K562 (cell line): Measurements from ENCODE around the gene ERF. TPM values are rescaled to one million over a fixed set of nuclear protein-coding genes. Genes with fewer than 3 reads are reported as not detected.

Experiments used
- ATAC-seq: fragments of 200-7000 bp; cut with Tn5 transposase; 3 replicates; pipeline ENCODE4 v1.9.1; 2020; ENCODE audit warnings: moderate library complexity
- BruUV-seq: library from RNA; stranded (reverse); fragments of 400-500 nt; replicated peaks from 2 replicates; lab custom pipeline; 2021; lab: Mats Ljungman, UMichigan
- CTCF ChIA-PET: fragments of 300-600 bp; formaldehyde crosslinking; extraction: SDS; loops from one replicate; lab custom pipeline; 2021; ENCODE audit warnings: low intra/inter-chr PET ratio; lab: Yijun Ruan, JAX
- POLR2A ChIA-PET: fragments of 300-600, 350-650 bp; sonication (Branson Sonifier 250); formaldehyde crosslinking; extraction: SDS; loops from one replicate; lab custom pipeline; 2021; ENCODE audit warnings: antibody characterized with exemption, inconsistent platforms; lab: Yijun Ruan, JAX
- DNase-seq, 4 experiments: peaks; one replicate each; pipeline versions ENCODE4 v3.0.0 to v3.0.0-alpha.2; 2011 to 2018; ENCODE audit warnings: low spot score in 3 of 4, mixed read lengths in 3 of 4; ENCODE audit errors: extremely low read depth in 1 of 4
- FAIRE-seq: peaks from 2 replicates; lab custom pipeline; 2011; peaks lifted over from hg19 to GRCh38; lab: Jason Lieb, UNC
- H2AFZ ChIP-seq: 2 replicates; pipeline ENCODE4 v1.6.0; 2011; ENCODE audit warnings: low read depth, low read length, control low read depth, inconsistent platforms
- H3K27ac ChIP-seq: fragments of 200-600 bp; 3 replicates; pipeline ENCODE4 v1.8.0; 2011; ENCODE audit warnings: low read depth, mild to moderate bottlenecking, control low read depth, inconsistent platforms, low read length, moderate library complexity, mixed read lengths; ENCODE audit errors: extremely low read depth
- H3K27me3 ChIP-seq, 2 experiments: fragments of 300-600 bp in 1 of 2; 2 replicates in 1 of 2; 3 replicates in 1 of 2; pipeline versions ENCODE4 v1.6.0 to v1.8.0; 2011; ENCODE audit warnings: inconsistent platforms in 2 of 2, low read length in 2 of 2, mild to moderate bottlenecking in 1 of 2, mixed read lengths in 1 of 2, moderate library complexity in 1 of 2; ENCODE audit not compliant: control insufficient read depth in 2 of 2, insufficient read depth in 2 of 2
- H3K36me3 ChIP-seq: fragments of 300-600 bp; 3 replicates; pipeline ENCODE4 v1.8.0; 2011; ENCODE audit warnings: mild to moderate bottlenecking, low read length, inconsistent platforms; ENCODE audit not compliant: control insufficient read depth, insufficient read depth
- H3K4me1 ChIP-seq, 2 experiments: fragments of 200-600 bp in 1 of 2; replicated peaks in 1 of 2; 2 replicates in 1 of 2; 3 replicates in 1 of 2; pipeline versions ENCODE4 v1.5.1 to v1.8.0; 2011; ENCODE audit warnings: inconsistent platforms in 2 of 2, low read length in 2 of 2, mild to moderate bottlenecking in 1 of 2, mixed read lengths in 1 of 2, moderate library complexity in 1 of 2; ENCODE audit not compliant: control insufficient read depth in 2 of 2, insufficient read depth in 2 of 2
- H3K4me2 ChIP-seq: 2 replicates; pipeline ENCODE4 v1.6.1; 2011; ENCODE audit warnings: low read length, control low read depth, inconsistent platforms, mixed read lengths; ENCODE audit not compliant: insufficient read depth
- H3K4me3 ChIP-seq: fragments of 200-600 bp; sonication (generic), shearing (Covaris generic); 2 replicates; pipeline ENCODE4 v1.5.1; 2016; ENCODE audit warnings: control low read depth, inconsistent platforms
- H3K79me2 ChIP-seq: fragments of 200-600 bp; 3 replicates; pipeline ENCODE4 v1.8.0; 2011; ENCODE audit warnings: low read length, inconsistent platforms; ENCODE audit not compliant: control insufficient read depth, insufficient read depth
- H3K9ac ChIP-seq, 2 experiments: 2 replicates each; pipeline versions ENCODE4 v1.6.0 to v1.6.1; 2011; ENCODE audit warnings: low read depth in 2 of 2, low read length in 2 of 2, control low read depth in 1 of 2, inconsistent platforms in 1 of 2, mild to moderate bottlenecking in 1 of 2, mixed read lengths in 1 of 2; ENCODE audit not compliant: insufficient read depth in 1 of 2
- H3K9me1 ChIP-seq: one replicate; pipeline ENCODE4 v1.6.0; 2011; ENCODE audit warnings: inconsistent platforms, mild to moderate bottlenecking, low read length, moderate library complexity; ENCODE audit not compliant: control insufficient read depth, insufficient read depth
- H3K9me3 ChIP-seq: replicated peaks from 2 replicates; pipeline ENCODE4 v1.5.1; 2011; ENCODE audit warnings: low read depth, low read length, inconsistent platforms; ENCODE audit not compliant: control insufficient read depth, insufficient read depth
- H4K20me1 ChIP-seq: replicated peaks from 2 replicates; pipeline ENCODE4 v1.6.1; 2011; ENCODE audit warnings: low read length, inconsistent platforms, mixed read lengths; ENCODE audit not compliant: control insufficient read depth, insufficient read depth
- CREB1 ChIP-seq, 2 experiments: sonication (generic) in 1 of 2; formaldehyde crosslinking in 1 of 2; IDR thresholded peaks; 2 replicates each; pipeline versions ENCODE4 v1.6.1 to v1.8.0; 2012 to 2022; ENCODE audit warnings: inconsistent platforms in 1 of 2, mild to moderate bottlenecking in 1 of 2, missing genetic modification reagents in 1 of 2, moderate library complexity in 1 of 2
- CTCF ChIP-seq, 3 experiments: IDR thresholded peaks in 2 of 3; conservative IDR thresholded peaks in 1 of 3; 2 replicates each; pipeline ENCODE4 v1.5.1; 2011 to 2012; ENCODE audit warnings: low read length in 3 of 3, mild to moderate bottlenecking in 3 of 3, control low read depth in 2 of 3, improper control_type of control experiment in 1 of 3, inconsistent platforms in 1 of 3, low read depth in 1 of 3, mixed read lengths in 1 of 3, moderate library complexity in 1 of 3; ENCODE audit not compliant: insufficient read depth in 2 of 3
- DPF2 ChIP-seq: fragments of 450-650 bp; IDR thresholded peaks from 2 replicates; pipeline ENCODE4 v1.6.1; 2016
- GATAD2B ChIP-seq: fragments of 450-650 bp; IDR thresholded peaks from 2 replicates; pipeline ENCODE4 v1.6.1; 2017; ENCODE audit warnings: mild to moderate bottlenecking, borderline replicate concordance
- HNRNPL ChIP-seq: fragments of 200-400 bp; formaldehyde crosslinking; IDR thresholded peaks from 2 replicates; pipeline ENCODE4 v1.6.1; 2017; ENCODE audit warnings: low read depth, mild to moderate bottlenecking, low read length
- KDM4B ChIP-seq, 2 experiments: fragments of 450-650 bp in 1 of 2; sonication (generic) in 1 of 2; IDR thresholded peaks; 2 replicates each; pipeline ENCODE4 v1.6.1; 2016 to 2017; ENCODE audit warnings: borderline replicate concordance in 2 of 2, antibody characterized with exemption in 1 of 2, low read depth in 1 of 2, mild to moderate bottlenecking in 1 of 2
- MLX ChIP-seq, 2 experiments: fragments of 450-650 bp in 1 of 2; sonication (generic) in 1 of 2; formaldehyde crosslinking; conservative IDR thresholded peaks; 2 replicates each; pipeline versions ENCODE4 v1.4.0 to v1.8.1; 2020 to 2022; ENCODE audit warnings: mild to moderate bottlenecking in 1 of 2, missing genetic modification reagents in 1 of 2
- NR2C2 ChIP-seq, 2 experiments: fragments of 200-800 bp in 1 of 2; sonication (Bioruptor generic) in 1 of 2; sonication (generic) in 1 of 2; formaldehyde crosslinking in 1 of 2; IDR thresholded peaks; 2 replicates each; pipeline versions ENCODE4 v1.6.1 to v1.8.0; 2016 to 2022; ENCODE audit warnings: mild to moderate bottlenecking in 1 of 2, missing compliant biosample characterization in 1 of 2, missing genetic modification characterization in 1 of 2, missing genetic modification reagents in 1 of 2
- NRF1 ChIP-seq, 2 experiments: fragments of 450-650 bp; IDR thresholded peaks in 1 of 2; conservative IDR thresholded peaks in 1 of 2; 2 replicates each; pipeline ENCODE4 v1.6.1; 2014; ENCODE audit warnings: mild to moderate bottlenecking in 2 of 2
- PML ChIP-seq: IDR thresholded peaks from 2 replicates; pipeline ENCODE4 v1.6.1; 2012; ENCODE audit warnings: low read length, inconsistent platforms
- RBFOX2 ChIP-seq: fragments of 200-400 bp; formaldehyde crosslinking; IDR thresholded peaks from 2 replicates; pipeline ENCODE4 v1.6.1; 2017; ENCODE audit warnings: low read depth, mild to moderate bottlenecking, low read length, moderate library complexity
- TBL1XR1 ChIP-seq, 2 experiments: IDR thresholded peaks; 2 replicates each; pipeline ENCODE4 v1.6.1; 2012; ENCODE audit warnings: improper control_type of control experiment in 2 of 2, low read length in 2 of 2, mild to moderate bottlenecking in 1 of 2
- TEAD4 ChIP-seq, 2 experiments: sonication (generic) in 1 of 2; formaldehyde crosslinking in 1 of 2; IDR thresholded peaks; 2 replicates each; pipeline versions ENCODE4 v1.6.1 to v1.8.0; 2012 to 2022; ENCODE audit warnings: borderline replicate concordance in 1 of 2, inconsistent platforms in 1 of 2, low read length in 1 of 2, mild to moderate bottlenecking in 1 of 2, missing genetic modification reagents in 1 of 2
- U2AF1 ChIP-seq: fragments of 200-400 bp; formaldehyde crosslinking; optimal IDR thresholded peaks from 2 replicates; pipeline ENCODE3; 2017; ENCODE audit warnings: mild to moderate bottlenecking, low read depth, low read length, moderate library complexity
- ZBTB7A ChIP-seq: IDR thresholded peaks from 2 replicates; pipeline ENCODE4 v1.6.1; 2011; ENCODE audit warnings: low read depth, mild to moderate bottlenecking, low read length, moderate library complexity, borderline replicate concordance; ENCODE audit not compliant: control insufficient read depth
- ZNF212 ChIP-seq: fragments of 450-650 bp; formaldehyde crosslinking; IDR thresholded peaks from 2 replicates; pipeline ENCODE4 v1.4.0; 2020; ENCODE audit warnings: mild to moderate bottlenecking
- WGBS: fragments of 100-300 bp; shearing (Covaris generic); methylation state at CpG from one replicate; pipeline ENCODE4 v1.1.6; 2016; ENCODE audit warnings: low coverage, mixed read lengths; ENCODE audit not compliant: insufficient coverage; ENCODE audit errors: missing lambda C conversion rate; 5-methylcytosine and 5-hydroxymethylcytosine counted together
- in situ Hi-C: fragments of 300-500 bp; cut with MboI; formaldehyde crosslinking; loops from 4 replicates; pipeline ENCODE4 v1.15.0; 2018; ENCODE audit warnings: inconsistent platforms, mixed read lengths
- intact Hi-C: fragments of 100-400 bp; cut with micrococcal nuclease; formaldehyde crosslinking; loops from 2 replicates; pipeline ENCODE4 v1.14.2; 2022
- polyA plus RNA-seq, 8 experiments: library from polyadenylated mRNA; depleted of rRNA in 4 of 8; stranded (reverse) in 5 of 8; unstranded in 3 of 8; fragments of >200 nt; fragmentation: Nextera tagmentation in 2 of 8; fragmentation: Illumina TruSeq in 1 of 8; extraction: Ambion mirVana in 2 of 8; extraction: Trizol in 1 of 8; gene quantifications; 2 replicates each; pipeline versions ENCODE4 v1.2.1 to v1.2.3, GENCODE V29; 2011 to 2014; ENCODE audit warnings: inconsistent platforms in 1 of 8, missing spikeins in 1 of 8
- total RNA-seq, 7 experiments: library from RNA; depleted of rRNA in 6 of 7; stranded (reverse); fragments of >200 nt in 6 of 7; fragmentation: Illumina TruSeq in 2 of 7; extraction: Trizol in 2 of 7; gene quantifications; 2 replicates each; pipeline versions ENCODE4 v1.2.1 to v1.2.3, GENCODE V29; 2011 to 2021; ENCODE audit warnings: low replicate concordance in 1 of 7

The ERF gene
- total and polyA plus RNA-seq, 9 of the 15 experiments (the other 6 are each of a cell fraction or from before 2014, with no cell fraction given): 0.03 to 75.4 (median 27.0) TPM

GRCh38 chr19:42229855-42230351 is 25.0 kb downstream of the ERF start (continued):
- no peak for TF ChIP-seq MLX (CRISPR knock-in tag; conservative IDR thresholded peaks at IDR 0.05)
- TF ChIP-seq GATAD2B: no peak

- no peak for FAIRE-seq
- TF ChIP-seq U2AF1: no peak
- TF ChIP-seq TEAD4 (IDR thresholded peaks at IDR 0.05; ENCODE audit: low read length): 0 out of 2 replicates have a peak, but pooled peaks have one; percentile 16
- TF ChIP-seq TEAD4 (CRISPR knock-in tag; IDR thresholded peaks at IDR 0.05; ENCODE audit: borderline replicate concordance): no peak
- TF ChIP-seq KDM4B (IDR thresholded peaks at IDR 0.05; ENCODE audit: borderline replicate concordance in 2 of 2, low read depth in 1 of 2): no peak
- no peak for TF ChIP-seq NRF1 (conservative IDR thresholded peaks at IDR 0.05 in 1 of 2, IDR thresholded peaks at IDR 0.05 in 1 of 2)
- no peak for TF ChIP-seq DPF2
- no peak for TF ChIP-seq NR2C2 (CRISPR knock-in tag; IDR thresholded peaks at IDR 0.05)
- TF ChIP-seq NR2C2 (tag; IDR thresholded peaks at IDR 0.05): no peak
- peak; percentile 22 to 32 (median 24); a peak in 3 of 6 replicates for TF ChIP-seq CTCF (IDR thresholded peaks at IDR 0.05 in 2 of 3, conservative IDR thresholded peaks at IDR 0.05 in 1 of 3; ENCODE audit: insufficient read depth in 2 of 3, low read depth in 1 of 3, low read length in 3 of 3)
- TF ChIP-seq TBL1XR1 (IDR thresholded peaks at IDR 0.05; ENCODE audit: low read length in 2 of 2): no peak
- TF ChIP-seq CREB1 (IDR thresholded peaks at IDR 0.05): no peak
- TF ChIP-seq CREB1 (CRISPR knock-in tag; IDR thresholded peaks at IDR 0.05): no peak
- peak; percentile 47; the same call in 1 of the 2 replicates for TF ChIP-seq ZBTB7A
- TF ChIP-seq PML: 0 out of 2 replicates have a peak, but pooled peaks have one; percentile 51
- peak; percentile 8 for TF ChIP-seq RBFOX2
- no peak for TF ChIP-seq ZNF212 (CRISPR knock-in tag)
- TF ChIP-seq HNRNPL: no peak
These were observed 25.6 kb downstream of the ERF start for GRCh38 chr19:42229301-42229854.

More at GRCh38 chr19:42229301-42229854, 25.6 kb downstream of the ERF start:
- ChIA-PET CTCF (no interaction called here), POLR2A (interaction anchor here (0.6 to 7.2 kb wide), 5 partner anchors 10 to 29 kb away, joined by 3 to 116 read pairs (median 4); partner anchors contain the start of genes DEDD2, GSK3A and ZNF526)
- in situ Hi-C loops: no loop called here
- Histone ChIP-seq H3K27ac (peak overlapping the region; percentile 75), H3K4me1 (peaks cover 21 to 39% of the 10 kb centered on the region in 2 experiments), H3K79me2 (peaks cover 43% of the 10 kb centered on the region), H3K9me1 (no peaks in the 10 kb centered on the region), H3K27me3 (no peaks in the 10 kb centered on the region), H3K4me3 (no peak overlapping the region), H4K20me1 (peaks cover 34% of the 10 kb centered on the region), H3K9ac (peak overlapping the region; percentile 37 to 74; a peak in 3 of 4 replicates), H3K4me2 (peak overlapping the region; percentile 69), H3K9me3 (no peaks in the 10 kb centered on the region), H2AFZ (no peak overlapping the region), H3K36me3 (peaks cover 97% of the 10 kb centered on the region)
- 4% methylated on average over 4 of the region's 4 CpGs for WGBS
- no TSS peak for BruUV-seq
- intact Hi-C loops: loop anchor here (5.0 kb wide), 1 partner anchor 47 kb away; no protein-coding TSS in a partner anchor
- ATAC-seq (peak; percentile 66), DNase-seq (peak in 3 of 4 experiments; percentile 35 to 68 (median 62))
